Measurements from ENCODE around the gene SLC12A7.

The SLC12A7 gene

DNA sequence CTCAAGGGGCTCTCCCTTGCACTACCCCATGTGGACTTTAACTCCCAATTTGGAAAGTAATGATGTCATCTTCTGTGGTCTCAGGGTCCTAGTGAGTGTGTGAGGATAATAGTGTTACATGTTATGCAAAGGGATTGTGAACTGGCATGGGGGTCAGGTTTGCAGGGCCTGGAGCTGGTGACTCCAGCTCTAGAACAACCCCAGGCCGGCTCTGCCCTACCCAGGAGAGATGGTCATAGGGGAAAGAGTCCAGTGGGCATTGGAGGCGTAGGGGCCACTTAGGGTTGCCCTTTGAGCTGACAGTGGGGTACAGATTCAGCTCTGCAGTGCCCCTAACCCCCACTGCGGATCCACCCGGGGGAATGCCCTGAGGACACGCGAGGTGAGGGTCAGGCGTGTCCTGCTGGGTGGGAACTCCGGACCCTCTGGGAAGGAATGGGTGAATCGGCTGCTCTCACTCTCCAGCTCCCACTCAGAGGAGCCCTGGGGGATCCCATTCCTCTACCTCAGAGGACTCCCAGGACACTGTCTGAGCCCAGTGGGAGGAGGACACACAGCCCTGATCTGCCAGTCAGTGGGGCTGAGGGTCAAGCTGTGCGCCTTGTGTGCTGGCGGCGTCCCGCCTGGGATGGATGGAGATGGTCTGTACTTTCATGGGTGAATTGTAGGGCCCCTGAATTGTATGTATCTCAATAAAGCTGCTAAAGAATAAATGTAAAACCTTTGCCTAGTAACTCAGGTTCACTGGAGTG, 105.8 kb downstream of the SLC12A7 start:
- H3K27me3 ChIP-seq = peaks cover 98% of the 10 kb centered on the region
- H3K4me1 ChIP-seq (ENCODE audit: control insufficient read depth in 1 of 2, insufficient read depth in 1 of 2, low read depth in 1 of 2, low read length in 1 of 2) = no peaks in the 10 kb centered on the region
- no peak overlapping the region for H3K4me3 ChIP-seq (ENCODE audit: low read depth in 1 of 2, low read length in 1 of 2)
- TF ChIP-seq CTCF (IDR thresholded peaks at IDR 0.05) = no peak
- H3K36me3 ChIP-seq = no peaks in the 10 kb centered on the region
- no peaks in the 10 kb centered on the region for H3K9me3 ChIP-seq
- no peak overlapping the region for H3K27ac ChIP-seq

DNA sequence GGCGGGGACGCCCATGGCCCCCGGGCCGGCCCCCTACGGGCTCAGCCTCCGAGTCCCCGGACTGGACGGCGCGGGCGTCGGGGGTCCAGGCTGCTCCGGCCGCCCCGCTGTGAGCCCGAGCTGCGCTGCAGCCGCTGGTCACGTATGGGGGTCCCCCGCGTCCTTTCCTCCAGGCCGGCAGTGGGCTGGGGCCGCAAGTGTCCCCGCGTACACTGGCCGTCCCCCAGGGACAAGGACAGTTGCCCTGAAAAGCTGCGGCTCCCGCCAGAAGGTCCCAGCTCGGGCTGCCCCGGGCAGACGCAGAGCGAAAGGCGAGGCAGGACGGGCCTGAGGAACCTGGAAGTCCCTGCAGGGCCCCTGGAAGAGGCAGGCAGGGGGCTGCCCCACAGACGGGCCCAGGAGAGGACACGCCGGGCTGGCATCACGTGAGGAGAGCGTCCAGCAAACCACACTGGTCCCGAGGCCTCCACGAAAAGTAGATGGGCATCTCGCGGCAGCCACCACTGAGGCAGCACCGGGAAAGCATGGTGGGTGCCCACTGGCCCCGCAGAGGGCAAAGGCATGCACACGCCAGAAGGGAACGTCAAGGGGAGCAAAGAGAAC, 106.5 kb downstream of the SLC12A7 start:
- no peak for TF ChIP-seq CTCF (IDR thresholded peaks at IDR 0.05)
- H3K27me3 ChIP-seq = peaks cover 91% of the 10 kb centered on the region
- no peak overlapping the region for H3K27ac ChIP-seq
- H3K36me3 ChIP-seq = no peaks in the 10 kb centered on the region
- H3K4me1 ChIP-seq (ENCODE audit: control insufficient read depth in 1 of 2, insufficient read depth in 1 of 2, low read depth in 1 of 2, low read length in 1 of 2) = no peaks in the 10 kb centered on the region
- no peaks in the 10 kb centered on the region for H3K9me3 ChIP-seq
- H3K4me3 ChIP-seq (ENCODE audit: low read depth in 1 of 2, low read length in 1 of 2) = no peak overlapping the region

DNA sequence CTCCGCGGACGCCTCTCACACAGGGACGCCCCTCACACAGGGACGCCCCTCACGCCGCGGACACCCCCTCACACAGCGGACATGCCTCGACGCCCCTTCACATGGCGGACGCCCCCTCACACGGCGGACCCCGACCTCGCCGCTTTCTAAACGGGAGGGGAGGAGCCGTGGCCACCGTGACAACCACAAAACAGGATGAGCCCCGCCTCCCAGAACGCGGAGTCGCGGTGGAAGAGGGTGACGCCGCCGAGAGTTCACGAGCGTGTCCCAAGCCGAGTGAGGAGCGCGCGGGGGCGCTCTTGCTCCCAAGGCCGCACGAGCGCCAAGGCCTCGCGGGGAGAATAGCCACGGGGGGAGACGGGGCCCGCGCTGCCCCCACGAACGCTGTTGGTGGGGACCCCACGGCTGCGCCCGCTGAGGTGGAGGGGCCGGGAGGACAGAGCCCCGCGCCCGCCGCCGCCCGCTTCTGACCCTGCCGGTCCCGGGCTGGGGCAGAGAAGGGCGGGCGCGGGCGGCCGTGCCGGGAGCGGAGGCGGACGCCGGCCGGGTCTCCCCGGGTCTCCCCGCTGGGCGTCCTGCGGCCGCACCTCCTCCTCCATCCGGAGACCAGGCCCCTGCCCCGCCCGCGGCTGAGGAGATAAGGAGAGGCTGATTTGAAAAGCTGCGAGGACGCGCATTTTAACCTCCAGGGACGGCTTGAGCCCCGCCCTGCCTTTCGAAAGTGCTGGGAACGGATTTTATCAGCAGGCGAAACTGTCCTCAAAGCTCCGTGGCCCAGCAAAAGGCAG, 107.2 kb downstream of the SLC12A7 start:
- peaks cover 84% of the 10 kb centered on the region for H3K27me3 ChIP-seq
- no peak for TF ChIP-seq CTCF (IDR thresholded peaks at IDR 0.05)
- H3K27ac ChIP-seq = no peak overlapping the region
- H3K4me3 ChIP-seq (ENCODE audit: low read depth in 1 of 2, low read length in 1 of 2) = no peak overlapping the region
- no peaks in the 10 kb centered on the region for H3K9me3 ChIP-seq
- no peaks in the 10 kb centered on the region for H3K4me1 ChIP-seq (ENCODE audit: control insufficient read depth in 1 of 2, insufficient read depth in 1 of 2, low read depth in 1 of 2, low read length in 1 of 2)
- H3K36me3 ChIP-seq = no peaks in the 10 kb centered on the region

DNA sequence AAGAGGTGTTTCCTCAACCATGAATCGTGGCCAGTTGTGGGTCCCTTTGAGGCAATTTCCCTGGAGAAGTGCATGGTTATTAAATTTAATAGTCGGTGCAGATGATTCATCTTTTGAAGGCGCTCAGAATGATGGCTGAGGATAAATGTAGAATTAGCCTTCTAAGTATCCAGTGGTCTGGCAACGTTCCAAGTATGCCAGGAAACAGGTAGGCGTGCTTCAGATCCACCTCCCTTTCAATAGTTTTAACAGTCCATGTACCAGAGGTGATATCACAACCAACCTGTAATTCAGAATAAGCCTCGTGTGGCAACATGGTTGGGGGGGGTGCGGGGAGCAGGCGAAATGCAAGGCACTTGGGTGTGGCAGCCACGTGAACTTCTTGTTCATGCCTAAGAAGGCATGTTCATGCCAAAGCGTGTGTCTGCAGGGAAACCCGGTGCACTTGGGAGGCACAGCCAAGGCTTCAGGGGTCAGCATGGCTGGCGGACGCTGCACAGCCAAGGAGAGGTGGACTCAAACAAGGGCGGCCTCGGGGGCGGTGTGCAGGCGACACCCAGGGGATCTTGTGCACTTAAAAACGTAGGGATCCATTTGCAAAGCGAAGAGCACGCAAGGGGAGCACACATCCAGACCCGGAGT, 108.4 kb downstream of the SLC12A7 start:
- Histone ChIP-seq H3K4me3 (ENCODE audit: low read depth in 1 of 2, low read length in 1 of 2) (no peak overlapping the region), H3K4me1 (ENCODE audit: control insufficient read depth in 1 of 2, insufficient read depth in 1 of 2, low read depth in 1 of 2, low read length in 1 of 2) (no peaks in the 10 kb centered on the region), H3K36me3 (no peaks in the 10 kb centered on the region), H3K9me3 (no peaks in the 10 kb centered on the region), H3K27ac (no peak overlapping the region), H3K27me3 (peaks cover 78% of the 10 kb centered on the region)
- no peak for TF ChIP-seq CTCF (IDR thresholded peaks at IDR 0.05)

DNA sequence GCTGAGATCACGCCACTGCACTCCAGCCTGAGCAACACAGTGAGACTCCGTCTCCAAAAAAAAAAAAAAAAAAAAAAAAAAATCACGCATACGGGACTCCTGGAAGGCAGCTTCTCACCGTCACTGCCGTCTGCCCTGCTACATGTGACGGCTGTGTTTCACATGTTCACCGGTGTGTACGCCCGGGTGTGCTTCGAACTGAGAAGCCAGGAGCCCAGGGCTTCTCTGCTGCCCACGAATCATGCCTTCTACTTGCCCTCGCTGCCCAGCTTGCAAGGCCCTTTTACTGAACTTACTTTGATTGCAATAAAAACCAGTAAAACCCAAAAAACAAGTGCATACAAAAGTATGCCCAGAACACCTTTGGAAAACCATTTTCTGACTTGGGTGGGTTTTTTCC, 109.0 kb downstream of the SLC12A7 start:
- Histone ChIP-seq H3K27me3 (peaks cover 76% of the 10 kb centered on the region), H3K4me1 (ENCODE audit: control insufficient read depth in 1 of 2, insufficient read depth in 1 of 2, low read depth in 1 of 2, low read length in 1 of 2) (no peaks in the 10 kb centered on the region), H3K27ac (no peak overlapping the region), H3K4me3 (ENCODE audit: low read depth in 1 of 2, low read length in 1 of 2) (no peak overlapping the region), H3K36me3 (no peaks in the 10 kb centered on the region), H3K9me3 (no peaks in the 10 kb centered on the region)
- TF ChIP-seq CTCF (IDR thresholded peaks at IDR 0.05) = no peak
